Adrenal gland (tissue), 5 donors: ENCODE measurements around the gene CDH10.

ENCODE experiments used
- CTCF ChIP-seq, 6 experiments: fragments of 450-650 bp in 4 of 6; fragments of 200-600 bp in 2 of 6; sonication (generic) in 1 of 6; IDR thresholded peaks; 1 replicate in 5 of 6; 2 replicates in 1 of 6; pipeline versions ENCODE4 v1.5.1 to v1.8.0; 2016 to 2021; ENCODE audit warnings: antibody characterized with exemption in 6 of 6, mild to moderate bottlenecking in 2 of 6, moderate library complexity in 1 of 6
- POLR2A ChIP-seq, 2 donors: fragments of 450-650 bp; IDR thresholded peaks; one replicate each; pipeline ENCODE4 v1.6.1; 2017; ENCODE audit warnings: antibody characterized with exemption in 2 of 2, mild to moderate bottlenecking in 2 of 2, moderate library complexity in 1 of 2
- donor health status: DM: no; HTN: no; CAD: no.

- TF ChIP-seq POLR2A (IDR thresholded peaks at IDR 0.05) = no peak
- TF ChIP-seq CTCF (IDR thresholded peaks at IDR 0.05) = no peak
Observed at GRCh38 chr5:24496268-24496667, 148.5 kb downstream of the CDH10 start.
